NT2/D1 (cell line): ENCODE measurements around the gene UCHL1.
"Not testable (repeated sequence)": the region's sequence is repeated elsewhere in the genome, so short reads cannot be mapped to it uniquely, and the experiment has no call there.

Experiments
- DNase-seq: peaks from one replicate; pipeline ENCODE4 v3.0.0-alpha.2; 2011; ENCODE audit warnings: low read depth, low spot score
- H3K27me3 ChIP-seq: 2 replicates; pipeline ENCODE4 v1.6.0; 2011; ENCODE audit warnings: mild to moderate bottlenecking; ENCODE audit not compliant: insufficient read length, insufficient read depth
- H3K36me3 ChIP-seq: 2 replicates; pipeline ENCODE4 v1.6.1; 2011; ENCODE audit warnings: mild to moderate bottlenecking, low read length, mixed read lengths; ENCODE audit not compliant: insufficient read depth, insufficient read length
- H3K4me1 ChIP-seq: 2 replicates; pipeline ENCODE4 v1.5.1; 2011; ENCODE audit not compliant: insufficient read depth, insufficient read length
- H3K4me3 ChIP-seq: 2 replicates; pipeline ENCODE4 v1.5.1; 2011; ENCODE audit warnings: low read depth; ENCODE audit not compliant: insufficient read length
- H3K9ac ChIP-seq: 2 replicates; pipeline ENCODE4 v1.6.0; 2011; ENCODE audit warnings: low read depth; ENCODE audit not compliant: insufficient read length
- H3K9me3 ChIP-seq: 2 replicates; pipeline ENCODE4 v1.5.1; 2011; ENCODE audit warnings: mild to moderate bottlenecking, low read length; ENCODE audit not compliant: insufficient read depth
- SUZ12 ChIP-seq: IDR thresholded peaks from 2 replicates; pipeline ENCODE4 v1.6.1; 2011; ENCODE audit not compliant: insufficient read length, insufficient read depth; ENCODE audit errors: extremely low read depth
- YY1 ChIP-seq: IDR thresholded peaks from 2 replicates; pipeline ENCODE4 v1.6.1; 2011; ENCODE audit not compliant: insufficient read length, insufficient read depth
- ZNF274 ChIP-seq: IDR thresholded peaks from 2 replicates; pipeline ENCODE4 v1.6.1; 2011; ENCODE audit warnings: mild to moderate bottlenecking, low read depth, low read length

UCHL1 gene

DNA sequence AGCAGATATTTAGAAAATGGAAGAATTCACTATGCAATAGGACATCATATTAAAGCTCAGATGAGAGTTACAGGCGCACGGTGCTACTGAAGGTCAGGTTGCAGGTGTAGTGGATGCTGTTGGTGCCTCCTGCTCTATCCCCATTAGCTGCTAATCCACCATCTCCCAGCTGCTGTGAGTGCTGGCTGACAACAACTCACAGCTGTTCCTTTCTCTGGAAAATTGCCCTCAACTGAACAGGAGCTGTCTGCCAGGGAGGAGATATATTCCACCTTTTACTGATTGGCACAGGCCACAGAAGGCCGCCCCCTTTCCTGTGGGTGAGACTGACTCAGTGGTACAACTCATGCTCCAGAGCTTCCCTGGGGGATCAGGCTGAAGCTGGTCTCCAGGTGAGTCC is 48.7 kb downstream of the UCHL1 start:
- H3K36me3 ChIP-seq, result no peaks in the 10 kb centered on the region
- H3K27me3 ChIP-seq, result no peaks in the 10 kb centered on the region
- no peaks in the 10 kb centered on the region for H3K9me3 ChIP-seq
- no peak overlapping the region for H3K9ac ChIP-seq
- DNase-seq, result no peak
- no peaks in the 10 kb centered on the region for H3K4me1 ChIP-seq
- H3K4me3 ChIP-seq, result no peak overlapping the region
- TF ChIP-seq YY1 (no peak), ZNF274 (no peak), SUZ12 (no peak)

DNA sequence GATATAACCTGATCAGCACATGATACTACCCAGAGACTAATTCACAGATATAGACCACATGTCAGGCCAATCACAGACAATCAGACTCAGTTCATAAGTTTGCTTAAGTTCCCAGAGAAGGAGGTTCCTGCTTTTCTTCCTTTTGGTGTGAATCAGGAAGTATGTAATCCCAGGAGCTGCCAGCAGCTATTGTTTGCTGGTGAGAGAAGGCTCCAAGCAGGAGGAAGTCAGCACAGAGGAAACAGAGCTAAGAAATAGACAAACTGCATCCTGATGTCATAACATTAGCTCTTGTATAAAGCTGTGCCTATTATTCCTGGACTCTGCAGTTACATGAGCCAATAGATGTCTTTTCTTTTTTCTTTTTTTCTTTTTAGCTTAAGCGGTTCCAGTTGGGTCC is 50.9 kb downstream of the UCHL1 start:
- Histone ChIP-seq H3K4me3 (no peak overlapping the region), H3K9me3 (no peaks in the 10 kb centered on the region), H3K27me3 (no peaks in the 10 kb centered on the region), H3K36me3 (no peaks in the 10 kb centered on the region), H3K4me1 (no peaks in the 10 kb centered on the region), H3K9ac (no peak overlapping the region)
- no peak for DNase-seq
- TF ChIP-seq SUZ12, result no peak
- TF ChIP-seq ZNF274, result no peak
- TF ChIP-seq YY1, result no peak

DNA sequence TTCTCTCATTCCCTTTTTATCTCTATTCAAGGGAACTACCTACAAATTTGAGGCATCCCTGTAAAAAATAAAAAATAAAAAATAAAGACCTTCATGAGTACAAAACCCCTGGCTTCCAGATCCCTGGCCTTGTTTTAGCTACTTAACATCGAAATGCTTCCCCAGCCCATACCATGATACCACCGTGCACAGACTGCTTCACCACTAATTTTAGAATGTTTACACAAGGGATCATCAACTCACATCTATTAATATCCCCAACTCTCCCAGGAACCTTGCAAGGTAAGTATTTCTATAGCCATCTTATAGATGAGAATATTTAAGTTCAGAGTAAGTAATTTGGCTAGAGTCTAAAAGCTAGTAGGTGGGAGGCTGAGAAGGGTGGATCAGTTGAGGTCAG is 51.7 kb downstream of the UCHL1 start:
- H3K9ac ChIP-seq, result no peak overlapping the region
- no peaks in the 10 kb centered on the region for H3K27me3 ChIP-seq
- no peak overlapping the region for H3K4me3 ChIP-seq
- no peak for DNase-seq
- TF ChIP-seq ZNF274 (no peak), YY1 (no peak), SUZ12 (no peak)
- H3K36me3 ChIP-seq, result no peaks in the 10 kb centered on the region
- no peaks in the 10 kb centered on the region for H3K4me1 ChIP-seq
- no peaks in the 10 kb centered on the region for H3K9me3 ChIP-seq

DNA sequence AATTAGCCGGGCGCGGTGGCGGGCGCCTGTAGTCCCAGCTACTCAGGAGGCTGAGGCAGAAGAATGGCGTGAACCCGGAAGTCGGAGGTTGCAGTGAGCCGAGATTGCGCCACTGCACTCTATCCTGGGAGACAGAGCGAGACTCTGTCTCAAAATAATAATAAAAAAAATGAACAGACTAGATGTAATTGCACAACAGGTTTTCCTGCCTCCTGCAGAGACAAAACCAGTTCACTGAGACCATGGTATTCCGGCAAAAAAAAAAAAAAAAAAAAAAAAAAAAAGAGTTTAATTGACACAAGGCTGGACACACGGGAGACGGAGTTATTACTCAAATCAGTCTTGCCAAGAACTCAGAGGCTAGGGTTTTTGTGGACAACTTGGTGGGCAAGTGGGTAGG is 58.7 kb downstream of the UCHL1 start:
- H3K36me3 ChIP-seq, H3K27me3 ChIP-seq, DNase-seq, H3K9ac ChIP-seq, H3K4me1 ChIP-seq, H3K4me3 ChIP-seq, H3K9me3 ChIP-seq: not testable (repeated sequence)

DNA sequence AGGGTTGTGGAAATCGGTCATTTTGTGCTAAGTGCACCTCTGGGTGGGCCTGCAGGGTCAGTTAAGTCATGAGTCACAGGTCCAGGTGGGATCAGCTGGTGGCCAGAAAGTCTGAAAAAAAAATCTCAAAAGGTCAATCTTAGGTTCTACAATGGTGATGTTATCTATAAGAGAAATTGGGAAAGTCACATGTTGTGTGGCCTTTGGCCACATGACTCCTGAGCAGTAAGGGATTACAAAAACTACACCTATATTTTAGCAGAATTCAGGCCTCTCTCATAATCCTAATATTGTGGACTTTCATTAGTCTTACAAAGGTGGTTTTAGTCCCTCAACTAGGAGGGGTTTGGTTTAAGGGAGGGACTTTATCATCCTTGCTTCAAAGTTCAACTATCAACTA is 59.1 kb downstream of the UCHL1 start:
- Histone ChIP-seq H3K4me1 (no peaks in the 10 kb centered on the region), H3K4me3 (no peak overlapping the region), H3K9ac (no peak overlapping the region), H3K27me3 (no peaks in the 10 kb centered on the region), H3K36me3 (no peaks in the 10 kb centered on the region), H3K9me3 (no peaks in the 10 kb centered on the region)
- TF ChIP-seq SUZ12, result no peak
- TF ChIP-seq YY1, result no peak
- no peak for TF ChIP-seq ZNF274
- DNase-seq, result no peak
